ENCODE results near the gene CYSRT1. TPM values are rescaled to one million over a fixed set of nuclear protein-coding genes. Genes with fewer than 3 reads are reported as not detected.

Gene CYSRT1
- total and polyA plus RNA-seq, 2 experiments from 2014 or later = 0.43 to 0.75 TPM

GRCh38 chr9:137215196-137215986, 9.6 kb upstream of the CYSRT1 start:
- 90 to 94% methylated on average over 14 to 22 of the region's 22 CpGs for WGBS, 2 experiments (ENCODE audit: low coverage in 1 of 2, low lambda C conversion rate in 2 of 2, missing lambda C conversion rate in 2 of 2)
- Histone ChIP-seq H3K4me1 (ENCODE audit: insufficient read depth) (peaks cover 13% of the 10 kb centered on the region), H3K27me3 (replicated peaks; ENCODE audit: insufficient read depth) (no peaks in the 10 kb centered on the region), H3K27ac (no peak overlapping the region), H3K9me3 (ENCODE audit: low read depth) (no peaks in the 10 kb centered on the region), H3K4me3 (no peak overlapping the region), H2AFZ (no peak overlapping the region), H3K9ac (no peak overlapping the region), H3K79me2 (ENCODE audit: insufficient read depth) (no peaks in the 10 kb centered on the region), H3K36me3 (ENCODE audit: low read depth) (no peaks in the 10 kb centered on the region), H4K20me1 (ENCODE audit: insufficient read depth) (no peaks in the 10 kb centered on the region), H3F3A (ENCODE audit: insufficient read depth) (no peaks in the 10 kb centered on the region), H3K9me2 (ENCODE audit: insufficient read depth) (no peaks in the 10 kb centered on the region), H3K4me2 (ENCODE audit: unreplicated experiment) (no peak overlapping the region)
- in situ Hi-C loops (cut with MboI) = loop anchor here (10.0 kb wide), 1 partner anchor 91 kb away; no protein-coding TSS in a partner anchor
- DNase-seq = no peak
- no peak for TF ChIP-seq EZH2 (IDR thresholded peaks at IDR 0.05; ENCODE audit: insufficient read depth, poor library complexity, severe bottlenecking)
- no peak for TF ChIP-seq EZH2phosphoT487 (IDR thresholded peaks at IDR 0.05; ENCODE audit: insufficient read depth, low read depth)

DNA sequence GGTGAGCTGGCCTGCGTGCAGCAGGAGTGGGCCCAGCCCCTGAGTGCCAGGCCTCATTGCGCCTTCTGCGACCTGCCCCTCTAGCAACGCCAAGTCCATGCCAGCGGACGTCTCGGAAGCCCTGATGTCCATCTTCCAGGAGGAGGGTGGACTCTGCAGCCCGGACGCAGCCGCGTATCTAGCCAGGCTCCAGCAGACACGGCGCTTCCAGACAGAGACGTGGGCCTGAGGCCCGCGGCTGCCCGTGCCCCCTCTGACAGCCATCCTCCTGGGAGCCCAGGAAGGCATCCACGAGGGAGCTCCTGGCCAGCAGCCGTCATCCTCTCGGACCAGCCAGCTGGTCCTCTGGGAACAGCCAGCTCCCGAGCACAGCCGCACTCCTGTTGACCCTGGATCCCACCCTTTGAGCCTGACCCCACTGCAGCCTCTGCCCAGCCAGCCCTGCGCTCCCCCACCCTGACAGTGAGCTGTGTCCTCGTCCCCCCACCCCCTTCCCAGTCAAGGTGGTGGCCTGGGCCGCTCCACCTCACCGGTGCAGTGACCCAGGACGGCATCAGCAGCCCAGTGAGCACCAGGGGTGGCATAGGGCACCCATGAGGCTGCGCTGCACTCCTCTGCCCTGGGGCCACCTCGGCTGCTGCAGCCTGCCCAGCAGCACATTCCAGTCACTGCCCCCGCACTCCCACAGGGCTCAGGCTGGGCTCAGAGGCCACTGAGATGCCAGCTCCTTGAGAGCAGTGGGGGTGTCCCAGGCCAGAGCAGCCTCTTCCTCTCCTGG, 8.6 kb upstream of the CYSRT1 start:
- Histone ChIP-seq H3K27me3 (replicated peaks; ENCODE audit: insufficient read depth) (no peaks in the 10 kb centered on the region), H3F3A (ENCODE audit: insufficient read depth) (no peaks in the 10 kb centered on the region), H3K36me3 (ENCODE audit: low read depth) (no peaks in the 10 kb centered on the region), H3K4me1 (ENCODE audit: insufficient read depth) (peaks cover 13% of the 10 kb centered on the region), H3K9me3 (ENCODE audit: low read depth) (no peaks in the 10 kb centered on the region), H3K27ac (no peak overlapping the region), H3K4me3 (no peak overlapping the region), H3K79me2 (ENCODE audit: insufficient read depth) (no peaks in the 10 kb centered on the region), H2AFZ (no peak overlapping the region), H3K9me2 (ENCODE audit: insufficient read depth) (no peaks in the 10 kb centered on the region), H3K9ac (no peak overlapping the region), H4K20me1 (ENCODE audit: insufficient read depth) (no peaks in the 10 kb centered on the region), H3K4me2 (ENCODE audit: unreplicated experiment) (peak overlapping the region; percentile 65)
- TF ChIP-seq EZH2phosphoT487 (IDR thresholded peaks at IDR 0.05; ENCODE audit: insufficient read depth, low read depth) (no peak), EZH2 (IDR thresholded peaks at IDR 0.05; ENCODE audit: insufficient read depth, poor library complexity, severe bottlenecking) (no peak)
- DNase-seq = peak; percentile 22
- WGBS, 2 experiments (ENCODE audit: low coverage in 1 of 2, low lambda C conversion rate in 2 of 2, missing lambda C conversion rate in 2 of 2) = 92 to 95% methylated on average over 27 to 28 of the region's 30 CpGs
- in situ Hi-C loops (cut with MboI) = loop anchor here (10.0 kb wide), 1 partner anchor 92 kb away; no protein-coding TSS in a partner anchor

- peak overlapping the region; percentile 46 for H3K4me3 ChIP-seq
- H3K9me2 ChIP-seq (ENCODE audit: insufficient read depth) = no peaks in the 10 kb centered on the region
- TF ChIP-seq EZH2phosphoT487 (IDR thresholded peaks at IDR 0.05; ENCODE audit: insufficient read depth, low read depth) (no peak), EZH2 (IDR thresholded peaks at IDR 0.05; ENCODE audit: insufficient read depth, poor library complexity, severe bottlenecking) (no peak)
- H3K4me1 ChIP-seq (ENCODE audit: insufficient read depth) = peaks cover 13% of the 10 kb centered on the region
- H2AFZ ChIP-seq = no peak overlapping the region
- no peaks in the 10 kb centered on the region for H3K79me2 ChIP-seq (ENCODE audit: insufficient read depth)
- no peaks in the 10 kb centered on the region for H3K36me3 ChIP-seq (ENCODE audit: low read depth)
- no peak overlapping the region for H3K27ac ChIP-seq
- H3F3A ChIP-seq (ENCODE audit: insufficient read depth) = no peaks in the 10 kb centered on the region
- H3K27me3 ChIP-seq (replicated peaks; ENCODE audit: insufficient read depth) = no peaks in the 10 kb centered on the region
- H3K9ac ChIP-seq = peak overlapping the region; percentile 17; the same call in 1 of the 2 replicates
- H3K4me2 ChIP-seq (ENCODE audit: unreplicated experiment) = peak overlapping the region; percentile 65
- WGBS, 2 experiments (ENCODE audit: low coverage in 1 of 2, low lambda C conversion rate in 2 of 2, missing lambda C conversion rate in 2 of 2) = 29 to 38% methylated on average over 32 to 34 of the region's 36 CpGs
- in situ Hi-C loops (cut with MboI) = loop anchor here (10.0 kb wide), 1 partner anchor 93 kb away; no protein-coding TSS in a partner anchor
- no peaks in the 10 kb centered on the region for H4K20me1 ChIP-seq (ENCODE audit: insufficient read depth)
- no peaks in the 10 kb centered on the region for H3K9me3 ChIP-seq (ENCODE audit: low read depth)
- peak; percentile 67 for DNase-seq
Observed at GRCh38 chr9:137217276-137218211, 7.4 kb upstream of the CYSRT1 start.

Data from GM23248 (cell line).